Stimulated activated CD4-positive, alpha-beta T cell treated with anti-CD3 and anti-CD28 coated beads, Interleukin-1b, Interleukin-23, amount 100 ng/mL, for 24 hours (primary cell): ENCODE measurements around the gene INPP4B.

Source experiments
- DNase-seq, 4 experiments: peaks; one replicate each; pipeline ENCODE4 v3.0.0-alpha.2; 2020; ENCODE audit warnings: low read depth in 4 of 4, low spot score in 1 of 4

Gene INPP4B

GRCh38 chr4:142383800-142384470 lies 462.2 kb downstream of the INPP4B start:
- DNase-seq, result no peak

- no peak for DNase-seq
These were observed 462.7 kb downstream of the INPP4B start for GRCh38 chr4:142383354-142383753.

- DNase-seq, result no peak
These were observed 466.0 kb downstream of the INPP4B start for GRCh38 chr4:142380052-142380602.

GRCh38 chr4:142379277-142380051 lies 466.6 kb downstream of the INPP4B start:
- DNase-seq, result no peak

- no peak for DNase-seq
These were observed 467.9 kb downstream of the INPP4B start for GRCh38 chr4:142378179-142378578.

- no peak for DNase-seq
These were observed 468.6 kb downstream of the INPP4B start for GRCh38 chr4:142377342-142378091.

GRCh38 chr4:142376204-142376603 lies 469.9 kb downstream of the INPP4B start:
- no peak for DNase-seq

- DNase-seq, result no peak
These were observed 472.5 kb downstream of the INPP4B start for GRCh38 chr4:142373610-142374009.

- DNase-seq, result no peak
These were observed 473.4 kb downstream of the INPP4B start for GRCh38 chr4:142372530-142373260.

GRCh38 chr4:142369141-142369540 lies 477.0 kb downstream of the INPP4B start:
- no peak for DNase-seq

GRCh38 chr4:142367418-142368180 lies 478.5 kb downstream of the INPP4B start:
- no peak for DNase-seq

GRCh38 chr4:142366769-142367181 lies 479.3 kb downstream of the INPP4B start:
- DNase-seq, result no peak

GRCh38 chr4:142365391-142365790 lies 480.7 kb downstream of the INPP4B start:
- no peak for DNase-seq

- DNase-seq, result no peak
These were observed 482.4 kb downstream of the INPP4B start for GRCh38 chr4:142363686-142364085.

- DNase-seq, result no peak
These were observed 484.1 kb downstream of the INPP4B start for GRCh38 chr4:142361981-142362380.

- DNase-seq, result no peak
These were observed 485.4 kb downstream of the INPP4B start for GRCh38 chr4:142360657-142361056.

- DNase-seq, result no peak
These were observed 487.4 kb downstream of the INPP4B start for GRCh38 chr4:142358656-142359055.

- DNase-seq, result no peak
These were observed 489.3 kb downstream of the INPP4B start for GRCh38 chr4:142356801-142357200.

GRCh38 chr4:142356118-142356759 lies 489.9 kb downstream of the INPP4B start:
- no peak for DNase-seq
